H1 (cell line): Measurements from ENCODE around the gene DIAPH1. TPM values are rescaled to one million over a fixed set of nuclear protein-coding genes. Genes with fewer than 3 reads are reported as not detected.

Experiments used
- CTCF ChIA-PET: fragments of 300-600 bp; sonication (Branson Sonifier 250); formaldehyde crosslinking; loops from one replicate; lab custom pipeline; 2021; ENCODE audit not compliant: partially characterized antibody; lab: Charles Lee
- POLR2A ChIA-PET: fragments of 300-600 bp; sonication (Branson Sonifier 250); formaldehyde crosslinking; loops from one replicate; lab custom pipeline; 2021; ENCODE audit warnings: inconsistent platforms; ENCODE audit not compliant: partially characterized antibody; lab: Charles Lee
- DNase-seq, 2 experiments: peaks; one replicate each; pipeline versions ENCODE4 v3.0.0 to v3.0.0-alpha.2; 2010 to 2022; ENCODE audit warnings: low spot score in 2 of 2, low read depth in 1 of 2, mixed read lengths in 1 of 2
- FAIRE-seq: peaks from 2 replicates; lab custom pipeline; 2011; peaks lifted over from hg19 to GRCh38; lab: Jason Lieb, UNC
- H2AFZ ChIP-seq: 2 replicates; pipeline ENCODE4 v1.8.1; 2012; ENCODE audit warnings: low read length, inconsistent platforms
- H2AK5ac ChIP-seq: 2 replicates; pipeline ENCODE4 v1.6.1; 2013; ENCODE audit warnings: low read depth, low read length
- H2BK120ac ChIP-seq: replicated peaks from 2 replicates; pipeline ENCODE3; 2013; ENCODE audit warnings: low read depth, low read length, inconsistent platforms
- H2BK12ac ChIP-seq: 2 replicates; pipeline ENCODE4 v1.6.1; 2013; ENCODE audit warnings: low read depth, low read length
- H2BK15ac ChIP-seq: 2 replicates; pipeline ENCODE4 v1.6.1; 2013; ENCODE audit warnings: low read length
- H2BK20ac ChIP-seq: 2 replicates; pipeline ENCODE4 v1.6.1; 2013; ENCODE audit warnings: low read length
- H2BK5ac ChIP-seq: 2 replicates; pipeline ENCODE4 v1.6.1; 2013; ENCODE audit warnings: low read depth, low read length
- H3K14ac ChIP-seq: 2 replicates; pipeline ENCODE4 v1.6.1; 2013; ENCODE audit warnings: inconsistent platforms; ENCODE audit not compliant: insufficient read length
- H3K18ac ChIP-seq: 2 replicates; pipeline ENCODE4 v1.6.1; 2013; ENCODE audit warnings: low read length; ENCODE audit errors: extremely low read depth
- H3K23ac ChIP-seq: 2 replicates; pipeline ENCODE4 v1.6.1; 2013; ENCODE audit warnings: inconsistent platforms; ENCODE audit not compliant: insufficient read length
- H3K23me2 ChIP-seq: 2 replicates; pipeline ENCODE4 v1.6.1; 2013; ENCODE audit warnings: low read depth, low read length
- H3K27ac ChIP-seq: 2 replicates; pipeline ENCODE4 v1.6.1; 2011; ENCODE audit warnings: low read depth, low read length, inconsistent platforms
- H3K27me3 ChIP-seq, 4 experiments: replicated peaks in 1 of 4; 1 replicate in 1 of 4; 2 replicates in 3 of 4; pipeline versions ENCODE4 v1.6.1 to v1.8.1; 2011 to 2013; ENCODE audit warnings: low read length in 3 of 4, mild to moderate bottlenecking in 3 of 4, inconsistent platforms in 2 of 4, mixed read lengths in 2 of 4, moderate library complexity in 1 of 4; ENCODE audit not compliant: control insufficient read depth in 3 of 4, insufficient read depth in 3 of 4; ENCODE audit errors: extremely low read depth in 1 of 4
- H3K36me3 ChIP-seq, 4 experiments: 2 replicates each; pipeline versions ENCODE4 v1.6.1 to v1.8.1; 2011 to 2013; ENCODE audit warnings: mild to moderate bottlenecking in 4 of 4, low read length in 3 of 4, moderate library complexity in 2 of 4, control low read depth in 1 of 4, inconsistent platforms in 1 of 4; ENCODE audit not compliant: insufficient read depth in 4 of 4, control insufficient read depth in 2 of 4
- H3K4ac ChIP-seq: replicated peaks from 2 replicates; pipeline ENCODE3; 2013; ENCODE audit warnings: low read length, low read depth, mixed read lengths, inconsistent platforms; ENCODE audit not compliant: insufficient read length
- H3K4me1 ChIP-seq, 4 experiments: replicated peaks in 1 of 4; 1 replicate in 1 of 4; 2 replicates in 3 of 4; pipeline versions ENCODE4 v1.6.1 to v1.8.1; 2011 to 2013; ENCODE audit warnings: low read length in 3 of 4, inconsistent platforms in 2 of 4, mixed read lengths in 1 of 4; ENCODE audit not compliant: insufficient read depth in 4 of 4, control insufficient read depth in 3 of 4
- H3K4me2 ChIP-seq, 2 experiments: 2 replicates each; pipeline versions ENCODE4 v1.6.1 to v1.8.1; 2011 to 2013; ENCODE audit warnings: low read depth in 2 of 2, low read length in 2 of 2, control low read depth in 1 of 2, inconsistent platforms in 1 of 2, mild to moderate bottlenecking in 1 of 2; ENCODE audit not compliant: insufficient read depth in 1 of 2
- H3K4me3 ChIP-seq, 4 experiments: fragments of 200-600, 300-600 bp in 1 of 4; sonication (generic), shearing (Covaris generic), sonication (Bioruptor Twin) in 1 of 4; 2 replicates each; pipeline versions ENCODE4 v1.5.1 to v1.8.1; 2011 to 2016; ENCODE audit warnings: low read length in 4 of 4, low read depth in 3 of 4, control low read depth in 2 of 4, inconsistent platforms in 2 of 4, mild to moderate bottlenecking in 2 of 4, mixed read lengths in 1 of 4, moderate library complexity in 1 of 4; ENCODE audit not compliant: insufficient read depth in 2 of 4; ENCODE audit errors: extremely low read depth in 1 of 4
- H3K56ac ChIP-seq: replicated peaks from 2 replicates; pipeline ENCODE3; 2013; ENCODE audit warnings: low read depth, mild to moderate bottlenecking, mixed read lengths, low read length, inconsistent platforms; ENCODE audit not compliant: insufficient read length
- H3K79me1 ChIP-seq: 2 replicates; pipeline ENCODE4 v1.6.1; 2013; ENCODE audit warnings: low read depth, low read length, control low read depth
- H3K79me2 ChIP-seq, 2 experiments: 2 replicates each; pipeline versions ENCODE4 v1.6.1 to v1.8.1; 2012 to 2013; ENCODE audit warnings: low read length in 2 of 2, mild to moderate bottlenecking in 2 of 2, inconsistent platforms in 1 of 2; ENCODE audit not compliant: insufficient read depth in 2 of 2, control insufficient read depth in 1 of 2
- H3K9ac ChIP-seq, 4 experiments: replicated peaks in 1 of 4; 1 replicate in 1 of 4; 2 replicates in 3 of 4; pipeline versions ENCODE4 v1.6.1 to v1.8.1; 2011 to 2013; ENCODE audit warnings: low read depth in 3 of 4, low read length in 3 of 4, control low read depth in 2 of 4, mild to moderate bottlenecking in 2 of 4, moderate library complexity in 2 of 4, inconsistent platforms in 1 of 4; ENCODE audit errors: extremely low read depth in 1 of 4
- H3K9me3 ChIP-seq, 2 experiments: 2 replicates each; pipeline versions ENCODE4 v1.6.1 to v1.8.1; 2012 to 2013; ENCODE audit warnings: mild to moderate bottlenecking in 2 of 2, moderate library complexity in 2 of 2, control low read depth in 1 of 2, inconsistent platforms in 1 of 2, low read depth in 1 of 2, low read length in 1 of 2, mixed read lengths in 1 of 2; ENCODE audit not compliant: insufficient read depth in 2 of 2
- H4K20me1 ChIP-seq, 2 experiments: replicated peaks in 1 of 2; 2 replicates each; pipeline versions ENCODE3 to v1.8.1; 2011 to 2013; ENCODE audit warnings: inconsistent platforms in 2 of 2, low read length in 2 of 2, mild to moderate bottlenecking in 1 of 2; ENCODE audit not compliant: insufficient read depth in 2 of 2, control insufficient read depth in 1 of 2
- H4K5ac ChIP-seq: 2 replicates; pipeline ENCODE4 v1.6.1; 2013; ENCODE audit warnings: low read length, low read depth, mixed read lengths, inconsistent platforms; ENCODE audit not compliant: insufficient read length
- H4K8ac ChIP-seq: 2 replicates; pipeline ENCODE4 v1.8.0; 2013; ENCODE audit warnings: mild to moderate bottlenecking, moderate library complexity, low read length, inconsistent platforms; ENCODE audit not compliant: insufficient read depth; ENCODE audit errors: extremely low read depth
- H4K91ac ChIP-seq: replicated peaks from 2 replicates; pipeline ENCODE3; 2013; ENCODE audit warnings: low read length, mixed read lengths, inconsistent platforms; ENCODE audit not compliant: insufficient read length
- ATF3 ChIP-seq: IDR thresholded peaks from 2 replicates; pipeline ENCODE4 v1.6.1; 2011; ENCODE audit warnings: low read depth, mild to moderate bottlenecking, low read length; ENCODE audit not compliant: insufficient read depth
- CEBPB ChIP-seq: IDR thresholded peaks from 2 replicates; pipeline ENCODE4 v1.6.1; 2012; ENCODE audit warnings: low read depth, low read length
- CHD2 ChIP-seq: IDR thresholded peaks from 2 replicates; pipeline ENCODE4 v1.6.1; 2012; ENCODE audit warnings: low read length, improper control_type of control experiment
- CREB1 ChIP-seq: IDR thresholded peaks from 2 replicates; pipeline ENCODE4 v1.6.1; 2012; ENCODE audit warnings: inconsistent platforms
- EGR1 ChIP-seq: IDR thresholded peaks from 2 replicates; pipeline ENCODE4 v1.6.1; 2011; ENCODE audit warnings: low read depth, low read length, borderline replicate concordance
- HDAC6 ChIP-seq: IDR thresholded peaks from one replicate; pipeline ENCODE4 v1.7.1; 2012; ENCODE audit warnings: low read depth, mild to moderate bottlenecking, inconsistent platforms, low read length, moderate library complexity
- NANOG ChIP-seq: IDR thresholded peaks from 2 replicates; pipeline ENCODE4 v1.6.1; 2011; ENCODE audit warnings: low read length, low read depth, mild to moderate bottlenecking, inconsistent platforms; ENCODE audit not compliant: insufficient read depth, poor library complexity, severe bottlenecking
- NRF1 ChIP-seq: IDR thresholded peaks from 2 replicates; pipeline ENCODE4 v1.6.1; 2011; ENCODE audit warnings: mild to moderate bottlenecking, low read depth, low read length, improper control_type of control experiment
- SIRT6 ChIP-seq: IDR thresholded peaks from one replicate; pipeline ENCODE4 v1.7.1; 2012; ENCODE audit warnings: low read length, inconsistent platforms
- SP2 ChIP-seq: IDR thresholded peaks from 2 replicates; pipeline ENCODE4 v1.6.1; 2012; ENCODE audit warnings: mild to moderate bottlenecking, low read length, inconsistent platforms
- TAF1 ChIP-seq: IDR thresholded peaks from 2 replicates; pipeline ENCODE4 v1.6.1; 2011; ENCODE audit warnings: mild to moderate bottlenecking, low read depth, low read length
- TEAD4 ChIP-seq: IDR thresholded peaks from 2 replicates; pipeline ENCODE4 v1.6.1; 2012; ENCODE audit warnings: low read depth, low read length, inconsistent platforms, mixed read lengths
- whole genome bisulfite sequencing, 2 experiments: shearing (Covaris generic) in 1 of 2; methylation state at CpG; one replicate each; pipeline versions ENCODE4 v1.1.6 to v1.1.7; 2013 to 2015; ENCODE audit warnings: low lambda C conversion rate in 2 of 2, mixed read lengths in 2 of 2, inconsistent platforms in 1 of 2, low coverage in 1 of 2, missing lambda C conversion rate in 1 of 2; ENCODE audit not compliant: insufficient replicate concordance in 2 of 2, insufficient coverage in 1 of 2, insufficient read length in 1 of 2; ENCODE audit errors: extremely low coverage in 1 of 2, missing lambda C conversion rate in 1 of 2; 5-methylcytosine and 5-hydroxymethylcytosine counted together
- polyA plus RNA-seq, 7 experiments: library from polyadenylated mRNA; depleted of rRNA in 3 of 7; stranded (reverse) in 5 of 7; unstranded in 2 of 7; fragments of >200 nt in 5 of 7; fragments of 200-250 nt in 2 of 7; gene quantifications; 1 replicate in 5 of 7; 2 replicates in 1 of 7; 4 replicates in 1 of 7; pipeline versions ENCODE4 v1.2.1 to v1.2.3, GENCODE V29; 2011 to 2013; ENCODE audit warnings: missing spikeins in 2 of 7, mixed read lengths in 2 of 7
- total RNA-seq: library from RNA; stranded (reverse); fragmentation: NEBNext Ultra II Directional; extraction: Animal tissue kit (Norgen Biotek cat#: 25700); gene quantifications from 2 replicates; pipeline ENCODE4 v1.2.1, GENCODE V29; 2021

DIAPH1 gene
- total and polyA plus RNA-seq, 2 of the 8 experiments (the other 6 are each of a cell fraction or from before 2014, with no cell fraction given), result 61.2 to 114 TPM

- Histone ChIP-seq H3K4me1 (peaks cover 0 to 5% (median 3%) of the 10 kb centered on the region in 4 experiments; a peak in 5 of 7 replicates), H3K56ac (peak within 1 kb of the TSS; percentile 55), H2AFZ (peak within 1 kb of the TSS; percentile 96), H3K79me2 (peaks cover 10 to 39% of the 10 kb centered on the region in 2 experiments), H4K5ac (no peak within 1 kb of the TSS), H3K27me3 (peaks cover 0 to 4% (median 0%) of the 10 kb centered on the region in 4 experiments; a peak in 1 of 7 replicates), H3K18ac (peak within 1 kb of the TSS; percentile 90), H3K36me3 (peaks cover 0 to 18% (median 2%) of the 10 kb centered on the region in 4 experiments; a peak in 3 of 8 replicates), H4K91ac (peak within 1 kb of the TSS; percentile 44), H2BK5ac (peak within 1 kb of the TSS; percentile 88), H2BK12ac (peak within 1 kb of the TSS; percentile 61; the same call in 1 of the 2 replicates), H3K4me2 (peak within 1 kb of the TSS; percentile 90 to 97), H3K9ac (peak within 1 kb of the TSS; percentile 77 to 88 (median 84)), H3K23me2 (peaks cover 14% of the 10 kb centered on the region), H3K27ac (peak within 1 kb of the TSS; percentile 86), H4K8ac (peak within 1 kb of the TSS; percentile 81), H3K9me3 (no peaks in the 10 kb centered on the region), H4K20me1 (peaks cover 4 to 13% of the 10 kb centered on the region in 2 experiments), H3K4me3 (peak within 1 kb of the TSS; percentile 84 to 99 (median 98)), H3K79me1 (peaks cover 12% of the 10 kb centered on the region), H2BK20ac (no peak within 1 kb of the TSS), H3K14ac (no peak within 1 kb of the TSS), H3K23ac (no peak within 1 kb of the TSS), H2BK120ac (no peak within 1 kb of the TSS), H2AK5ac (no peak within 1 kb of the TSS), H2BK15ac (no peak within 1 kb of the TSS), H3K4ac (no peak within 1 kb of the TSS)
- WGBS, 2 experiments, result 1% methylated on average over 47 of the region's 55 CpGs; no CpG with 5 or more reads in 1 of the 2 experiments
- FAIRE-seq, result no peak
- DNase-seq, result peak; percentile 78 to 100
- ChIA-PET CTCF (interaction anchor here (0.7 to 10.3 kb wide), 15 partner anchors 9 to 558 kb away, joined by 3 to 117 read pairs (median 3); partner anchors contain the start of genes DIAPH1, FCHSD1 and RNF14), POLR2A (interaction anchor here (0.6 to 6.8 kb wide), 19 partner anchors 9 to 324 kb away, joined by 3 to 96 read pairs (median 4); partner anchors contain the start of genes DIAPH1 and FCHSD1)
- no peak for TF ChIP-seq CHD2
- no peak for TF ChIP-seq ATF3
- TF ChIP-seq TEAD4, result no peak
- TF ChIP-seq CREB1, result peak; percentile 33; the same call in 1 of the 2 replicates
- TF ChIP-seq EGR1, result no peak
- no peak for TF ChIP-seq NANOG
- no peak for TF ChIP-seq HDAC6
- no peak for TF ChIP-seq SIRT6
- TF ChIP-seq SP2, result no peak
- TF ChIP-seq TAF1, result peak; percentile 74; the same call in 1 of the 2 replicates
- TF ChIP-seq NRF1, result peak; percentile 34
- TF ChIP-seq CEBPB, result no peak
Observed at GRCh38 chr5:141636413-141637122, 17.8 kb upstream of the DIAPH1 start, which contains the start of the genes HDAC3 and RELL2. Gene HDAC3 (minus strand): TSS chr5:141636849. CDS start chr5:141636790, 59 bp downstream. Gene RELL2 (plus strand): TSS chr5:141636997. CDS start chr5:141638226, 1,229 bp downstream.
